ENCODE results near the gene TBC1D1. TPM values are rescaled to one million over a fixed set of nuclear protein-coding genes. Genes with fewer than 3 reads are reported as not detected.

TBC1D1 gene
- total RNA-seq, 1 experiment from 2014 or later: 42.6 TPM

GRCh38 chr4:38008571-38009021 lies 117.7 kb downstream of the TBC1D1 start:
- intact Hi-C loops (cut with micrococcal nuclease; ENCODE audit: unreplicated experiment): no loop called here
- Histone ChIP-seq H3K9me3 (ENCODE audit: low read depth, low read length, poor library complexity, severe bottlenecking) (no peaks in the 10 kb centered on the region), H3K4me3 (ENCODE audit: low read depth, low read length, poor library complexity, severe bottlenecking) (no peak overlapping the region), H3K27me3 (replicated peaks; ENCODE audit: insufficient read depth, low read depth, low read length, poor library complexity) (no peaks in the 10 kb centered on the region), H3K27ac (ENCODE audit: low read depth, low read length, poor library complexity, severe bottlenecking) (no peak overlapping the region), H3K36me3 (ENCODE audit: insufficient read depth, low read length, poor library complexity, severe bottlenecking) (no peaks in the 10 kb centered on the region), H3K4me1 (ENCODE audit: insufficient read depth, low read length, poor library complexity, severe bottlenecking) (peaks cover 11% of the 10 kb centered on the region)
- TF ChIP-seq CTCF (conservative IDR thresholded peaks at IDR 0.05; ENCODE audit: low read depth, low read length): no peak
- TF ChIP-seq EZH2 (IDR thresholded peaks at IDR 0.05; ENCODE audit: borderline replicate concordance, low read depth, low read length, poor library complexity, severe bottlenecking): no peak
- DNase-seq (ENCODE audit: low spot score): no peak
- BruUV-seq (replicated peaks): no TSS peak
- ChIA-PET CTCF (no interaction called here), POLR2A (ENCODE audit: low non-redundant PET) (no interaction called here)

- Histone ChIP-seq H3K9me3 (ENCODE audit: low read depth, low read length, poor library complexity, severe bottlenecking) (no peaks in the 10 kb centered on the region), H3K27ac (ENCODE audit: low read depth, low read length, poor library complexity, severe bottlenecking) (no peak overlapping the region), H3K4me3 (ENCODE audit: low read depth, low read length, poor library complexity, severe bottlenecking) (no peak overlapping the region), H3K36me3 (ENCODE audit: insufficient read depth, low read length, poor library complexity, severe bottlenecking) (no peaks in the 10 kb centered on the region), H3K4me1 (ENCODE audit: insufficient read depth, low read length, poor library complexity, severe bottlenecking) (peaks cover 17% of the 10 kb centered on the region), H3K27me3 (replicated peaks; ENCODE audit: insufficient read depth, low read depth, low read length, poor library complexity) (no peaks in the 10 kb centered on the region)
- CTCF ChIA-PET: no interaction called here
- TF ChIP-seq CTCF (conservative IDR thresholded peaks at IDR 0.05; ENCODE audit: low read depth, low read length): no peak
- TF ChIP-seq EZH2 (IDR thresholded peaks at IDR 0.05; ENCODE audit: borderline replicate concordance, low read depth, low read length, poor library complexity, severe bottlenecking): no peak
- no TSS peak for BruUV-seq (replicated peaks)
- POLR2A ChIA-PET (ENCODE audit: low non-redundant PET): no interaction called here
- intact Hi-C loops (cut with micrococcal nuclease; ENCODE audit: unreplicated experiment): no loop called here
- no peak for DNase-seq (ENCODE audit: low spot score)
Measured at GRCh38 chr4:38009421-38009820, 118.5 kb downstream of the TBC1D1 start.

DNA sequence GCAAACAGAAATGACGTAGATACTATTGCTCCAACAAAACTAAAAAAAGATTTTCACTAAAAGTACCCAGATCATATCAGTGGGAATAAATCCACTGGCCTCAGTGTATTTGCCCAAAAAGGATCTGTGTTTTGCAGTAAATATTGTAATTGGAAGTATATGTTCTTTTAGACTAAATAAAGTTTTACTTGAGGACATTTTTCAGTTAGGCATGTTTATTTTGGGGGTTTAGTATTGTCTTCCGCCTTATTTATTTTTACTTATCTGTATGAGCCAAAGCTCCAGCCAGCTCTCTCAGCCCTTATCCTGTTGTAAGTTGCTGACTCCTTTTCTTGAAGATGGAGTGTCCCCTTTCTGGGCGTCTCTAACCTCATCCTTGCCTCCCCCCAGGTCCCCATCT lies 119.1 kb downstream of the TBC1D1 start:
- no peak for DNase-seq (ENCODE audit: low spot score)
- H3K27me3 ChIP-seq (replicated peaks; ENCODE audit: insufficient read depth, low read depth, low read length, poor library complexity): no peaks in the 10 kb centered on the region
- peaks cover 17% of the 10 kb centered on the region for H3K4me1 ChIP-seq (ENCODE audit: insufficient read depth, low read length, poor library complexity, severe bottlenecking)
- no peak overlapping the region for H3K4me3 ChIP-seq (ENCODE audit: low read depth, low read length, poor library complexity, severe bottlenecking)
- ChIA-PET CTCF (no interaction called here), POLR2A (ENCODE audit: low non-redundant PET) (no interaction called here)
- H3K36me3 ChIP-seq (ENCODE audit: insufficient read depth, low read length, poor library complexity, severe bottlenecking): no peaks in the 10 kb centered on the region
- no TSS peak for BruUV-seq (replicated peaks)
- TF ChIP-seq EZH2 (IDR thresholded peaks at IDR 0.05; ENCODE audit: borderline replicate concordance, low read depth, low read length, poor library complexity, severe bottlenecking) (no peak), CTCF (conservative IDR thresholded peaks at IDR 0.05; ENCODE audit: low read depth, low read length) (no peak)
- intact Hi-C loops (cut with micrococcal nuclease; ENCODE audit: unreplicated experiment): no loop called here
- H3K9me3 ChIP-seq (ENCODE audit: low read depth, low read length, poor library complexity, severe bottlenecking): no peaks in the 10 kb centered on the region
- H3K27ac ChIP-seq (ENCODE audit: low read depth, low read length, poor library complexity, severe bottlenecking): no peak overlapping the region
